PC-9 (cell line): ENCODE measurements around the gene WRAP73. TPM values are rescaled to one million over a fixed set of nuclear protein-coding genes. Genes with fewer than 3 reads are reported as not detected.

Experiments used
- BruUV-seq: library from RNA; stranded (reverse); fragments of 400-500 nt; replicated peaks from 2 replicates; lab custom pipeline; 2021; lab: Mats Ljungman, UMichigan
- CTCF ChIA-PET: fragments of 300-600 bp; sonication (Branson Sonifier 250); formaldehyde crosslinking; loops from one replicate; lab custom pipeline; 2022; ENCODE audit warnings: antibody characterized with exemption; lab: Charles Lee
- POLR2A ChIA-PET: fragments of 300-600 bp; sonication (Branson Sonifier 250); formaldehyde crosslinking; loops from one replicate; lab custom pipeline; 2022; ENCODE audit warnings: antibody characterized with exemption; ENCODE audit not compliant: unreplicated experiment; lab: Charles Lee
- DNase-seq, 2 experiments: peaks; one replicate each; pipeline versions ENCODE4 v3.0.0 to v3.0.0-alpha.2; 2015 to 2022; ENCODE audit warnings: mixed read lengths in 1 of 2
- H2AFZ ChIP-seq: fragments of 200-600 bp; sonication (generic); 2 replicates; pipeline ENCODE4 v1.8.1; 2017; ENCODE audit warnings: antibody characterized with exemption
- H3F3A ChIP-seq: fragments of 200-600 bp; sonication (generic); 2 replicates; pipeline ENCODE4 v1.8.1; 2017; ENCODE audit warnings: antibody characterized with exemption, mild to moderate bottlenecking, low read depth; ENCODE audit not compliant: insufficient read depth
- H3K27ac ChIP-seq: fragments of 200-600 bp; sonication (generic); 2 replicates; pipeline ENCODE4 v1.6.1; 2016; ENCODE audit warnings: mixed run types
- H3K27me3 ChIP-seq: fragments of 200-600 bp; sonication (generic); 2 replicates; pipeline ENCODE4 v1.6.1; 2016; ENCODE audit warnings: low read depth, mixed run types; ENCODE audit not compliant: insufficient read depth
- H3K36me3 ChIP-seq: fragments of 200-600 bp; sonication (generic); 2 replicates; pipeline ENCODE4 v1.6.1; 2016; ENCODE audit warnings: low read depth, mixed run types
- H3K4me1 ChIP-seq: fragments of 200-600 bp; sonication (generic); replicated peaks from 2 replicates; pipeline ENCODE4 v1.6.1; 2016; ENCODE audit warnings: mixed run types; ENCODE audit not compliant: insufficient read depth
- H3K4me2 ChIP-seq: fragments of 200-600 bp; sonication (generic); 2 replicates; pipeline ENCODE4 v1.6.1; 2017; ENCODE audit warnings: mixed run types
- H3K4me3 ChIP-seq: fragments of 200-600 bp; sonication (generic); 2 replicates; pipeline ENCODE4 v1.6.1; 2016; ENCODE audit warnings: mixed run types
- H3K79me2 ChIP-seq: fragments of 200-600 bp; sonication (generic); 2 replicates; pipeline ENCODE4 v1.6.1; 2017; ENCODE audit warnings: low read depth, mixed run types
- H3K9me2 ChIP-seq: fragments of 200-600 bp; sonication (generic); 2 replicates; pipeline ENCODE4 v1.8.1; 2017; ENCODE audit warnings: mild to moderate bottlenecking; ENCODE audit not compliant: insufficient read depth
- H3K9me3 ChIP-seq: fragments of 200-600 bp; sonication (generic); 2 replicates; pipeline ENCODE4 v1.8.1; 2016; ENCODE audit warnings: low read depth; ENCODE audit not compliant: insufficient read depth
- H4K20me1 ChIP-seq: fragments of 200-600 bp; sonication (generic); 2 replicates; pipeline ENCODE4 v1.8.1; 2017; ENCODE audit not compliant: insufficient read depth
- EZH2 ChIP-seq: fragments of 200-600 bp; sonication (generic); IDR thresholded peaks from 2 replicates; pipeline ENCODE4 v1.8.0; 2017; ENCODE audit warnings: antibody characterized with exemption, low read depth
- intact Hi-C: fragments of 100-400 bp; cut with micrococcal nuclease; formaldehyde crosslinking; loops from one replicate; pipeline ENCODE4 v1.10.0; 2022; ENCODE audit not compliant: unreplicated experiment
- total RNA-seq: library from RNA; stranded (reverse); gene quantifications from 2 replicates; pipeline ENCODE4 v1.2.3, GENCODE V29; 2021
- TF ChIP-seq, protein P1 (sequence below): fragments of 200-600 bp; sonication (generic); conservative IDR thresholded peaks from 2 replicates; pipeline ENCODE4 v1.6.1; 2017; ENCODE audit warnings: mixed run types, antibody characterized with exemption, mild to moderate bottlenecking, moderate library complexity

The WRAP73 gene
- total RNA-seq, 1 experiment from 2014 or later = 25.5 TPM

DNA sequence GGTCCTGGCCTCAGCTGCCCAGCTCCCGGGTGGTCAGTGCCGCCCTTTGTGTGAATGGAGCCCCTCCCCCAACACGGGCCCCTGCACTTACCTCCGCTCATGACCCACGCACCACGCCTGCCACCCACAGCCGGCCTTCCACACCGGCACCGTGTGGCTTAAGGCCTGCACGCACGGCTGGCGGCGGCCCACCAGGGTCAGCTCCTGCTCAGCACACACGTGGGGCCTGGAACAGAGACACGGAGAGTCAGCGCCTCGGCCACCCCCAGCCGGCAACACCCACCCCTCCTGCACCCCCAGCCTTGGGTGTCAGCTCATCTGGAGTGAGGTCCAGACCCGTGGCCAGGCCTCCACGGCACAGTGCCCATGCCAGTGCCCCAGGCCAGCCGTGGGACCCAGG lies 47.5 kb downstream of the WRAP73 start:
- Histone ChIP-seq H3K9me2 (no peaks in the 10 kb centered on the region), H2AFZ (no peak overlapping the region), H3K4me2 (no peak overlapping the region), H4K20me1 (0 out of 2 replicates have a peak, but pooled peaks cover 5% of the 10 kb centered on the region), H3K27me3 (no peaks in the 10 kb centered on the region), H3F3A (no peaks in the 10 kb centered on the region), H3K4me3 (no peak overlapping the region), H3K79me2 (peaks cover 7% of the 10 kb centered on the region; the same call in 1 of the 2 replicates), H3K27ac (no peak overlapping the region), H3K36me3 (no peaks in the 10 kb centered on the region), H3K9me3 (no peaks in the 10 kb centered on the region), H3K4me1 (peaks cover 14% of the 10 kb centered on the region)
- no peak for DNase-seq
- ChIA-PET POLR2A (no interaction called here), CTCF (no interaction called here)
- no peak for TF ChIP-seq EZH2
- TF ChIP-seq, protein P1, sequence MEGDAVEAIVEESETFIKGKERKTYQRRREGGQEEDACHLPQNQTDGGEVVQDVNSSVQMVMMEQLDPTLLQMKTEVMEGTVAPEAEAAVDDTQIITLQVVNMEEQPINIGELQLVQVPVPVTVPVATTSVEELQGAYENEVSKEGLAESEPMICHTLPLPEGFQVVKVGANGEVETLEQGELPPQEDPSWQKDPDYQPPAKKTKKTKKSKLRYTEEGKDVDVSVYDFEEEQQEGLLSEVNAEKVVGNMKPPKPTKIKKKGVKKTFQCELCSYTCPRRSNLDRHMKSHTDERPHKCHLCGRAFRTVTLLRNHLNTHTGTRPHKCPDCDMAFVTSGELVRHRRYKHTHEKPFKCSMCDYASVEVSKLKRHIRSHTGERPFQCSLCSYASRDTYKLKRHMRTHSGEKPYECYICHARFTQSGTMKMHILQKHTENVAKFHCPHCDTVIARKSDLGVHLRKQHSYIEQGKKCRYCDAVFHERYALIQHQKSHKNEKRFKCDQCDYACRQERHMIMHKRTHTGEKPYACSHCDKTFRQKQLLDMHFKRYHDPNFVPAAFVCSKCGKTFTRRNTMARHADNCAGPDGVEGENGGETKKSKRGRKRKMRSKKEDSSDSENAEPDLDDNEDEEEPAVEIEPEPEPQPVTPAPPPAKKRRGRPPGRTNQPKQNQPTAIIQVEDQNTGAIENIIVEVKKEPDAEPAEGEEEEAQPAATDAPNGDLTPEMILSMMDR = no peak
- no TSS peak for BruUV-seq
- intact Hi-C loops = no loop called here

DNA sequence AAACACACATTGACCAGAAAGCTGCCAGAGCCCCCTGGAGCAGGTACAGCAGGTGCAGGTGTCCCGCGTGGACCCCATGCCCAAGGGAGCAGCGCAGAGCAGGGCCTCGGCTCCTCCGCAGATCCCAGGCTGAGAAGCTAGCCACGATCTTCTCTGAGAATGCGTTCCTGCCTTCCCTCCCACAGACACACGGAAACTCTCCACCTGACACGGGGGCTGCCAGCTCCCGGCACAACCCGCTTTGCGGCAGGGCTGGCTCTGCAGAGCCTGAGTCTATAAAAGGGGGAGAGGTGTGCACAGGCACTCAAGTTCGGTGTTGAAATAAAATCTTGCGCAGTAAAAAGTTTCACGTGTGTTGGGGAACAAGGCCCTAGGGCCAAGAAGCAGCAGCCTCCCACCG lies 48.2 kb downstream of the WRAP73 start:
- H3K4me3 ChIP-seq = no peak overlapping the region
- H4K20me1 ChIP-seq = 0 out of 2 replicates have a peak, but pooled peaks cover 5% of the 10 kb centered on the region
- peaks cover 14% of the 10 kb centered on the region for H3K4me1 ChIP-seq
- no peaks in the 10 kb centered on the region for H3F3A ChIP-seq
- no peaks in the 10 kb centered on the region for H3K36me3 ChIP-seq
- DNase-seq = no peak
- H3K9me3 ChIP-seq = no peaks in the 10 kb centered on the region
- ChIA-PET POLR2A (no interaction called here), CTCF (no interaction called here)
- intact Hi-C loops = no loop called here
- H3K27me3 ChIP-seq = no peaks in the 10 kb centered on the region
- no peak overlapping the region for H2AFZ ChIP-seq
- H3K79me2 ChIP-seq = peaks cover 7% of the 10 kb centered on the region; the same call in 1 of the 2 replicates
- H3K27ac ChIP-seq = no peak overlapping the region
- TF ChIP-seq, protein P1 = no peak
- no peak for TF ChIP-seq EZH2
- no TSS peak for BruUV-seq
- no peak overlapping the region for H3K4me2 ChIP-seq
- no peaks in the 10 kb centered on the region for H3K9me2 ChIP-seq

DNA sequence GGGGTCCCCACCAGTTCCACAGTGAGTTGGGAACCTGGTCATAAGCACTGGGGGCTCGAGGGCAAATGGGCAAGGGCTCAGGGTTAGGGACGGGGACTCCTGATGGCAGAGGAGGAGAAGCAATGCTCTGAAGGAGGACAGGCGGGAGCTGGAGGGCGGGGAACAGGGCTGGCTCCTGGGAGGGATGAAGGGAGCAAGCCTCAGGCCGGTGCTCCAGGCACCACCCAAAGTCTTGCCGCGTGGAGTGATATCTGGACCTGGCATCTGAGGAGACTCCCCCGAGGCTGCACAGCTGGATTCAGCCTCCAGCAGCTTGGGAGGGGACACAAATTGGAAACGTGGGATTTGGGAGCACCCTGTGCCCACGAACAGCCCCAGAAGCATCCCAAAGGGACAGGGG lies 49.5 kb downstream of the WRAP73 start:
- H3K4me2 ChIP-seq = no peak overlapping the region
- intact Hi-C loops = no loop called here
- H3K79me2 ChIP-seq = peaks cover 7% of the 10 kb centered on the region; the same call in 1 of the 2 replicates
- no peaks in the 10 kb centered on the region for H3K9me2 ChIP-seq
- 0 out of 2 replicates have a peak, but pooled peaks cover 5% of the 10 kb centered on the region for H4K20me1 ChIP-seq
- no peaks in the 10 kb centered on the region for H3K9me3 ChIP-seq
- no peaks in the 10 kb centered on the region for H3F3A ChIP-seq
- CTCF ChIA-PET = no interaction called here
- peaks cover 13% of the 10 kb centered on the region for H3K4me1 ChIP-seq
- POLR2A ChIA-PET = no interaction called here
- no peak for TF ChIP-seq EZH2
- no peak overlapping the region for H2AFZ ChIP-seq
- BruUV-seq = no TSS peak
- DNase-seq = no peak
- H3K4me3 ChIP-seq = no peak overlapping the region
- no peak overlapping the region for H3K27ac ChIP-seq
- no peaks in the 10 kb centered on the region for H3K27me3 ChIP-seq
- no peaks in the 10 kb centered on the region for H3K36me3 ChIP-seq

DNA sequence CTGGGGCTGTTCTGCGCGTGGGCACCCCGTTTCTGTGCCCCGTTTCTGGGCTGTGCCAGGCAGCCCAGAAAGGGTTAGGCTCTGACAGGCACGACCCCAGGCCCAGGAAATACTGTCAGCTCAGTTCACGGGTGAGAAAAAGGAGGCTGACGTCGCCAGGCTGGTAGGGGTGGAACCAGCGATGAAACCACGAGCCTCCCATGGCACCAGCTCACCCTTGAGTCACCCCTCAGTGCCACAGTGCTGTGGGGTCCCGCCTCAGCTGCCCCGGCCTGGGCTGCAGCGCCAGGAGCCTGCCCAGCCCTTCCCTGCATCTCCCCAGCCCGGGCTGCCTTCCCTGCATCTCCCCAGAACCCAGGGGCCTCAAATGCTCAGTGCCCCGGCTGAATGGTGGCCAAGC lies 50.1 kb downstream of the WRAP73 start:
- Histone ChIP-seq H3K27ac (no peak overlapping the region), H3K27me3 (no peaks in the 10 kb centered on the region), H4K20me1 (0 out of 2 replicates have a peak, but pooled peaks cover 5% of the 10 kb centered on the region), H3K4me3 (no peak overlapping the region), H3K36me3 (no peaks in the 10 kb centered on the region), H3K9me3 (no peaks in the 10 kb centered on the region), H3K9me2 (no peaks in the 10 kb centered on the region), H3K4me1 (peaks cover 7% of the 10 kb centered on the region), H3K4me2 (no peak overlapping the region), H3F3A (no peaks in the 10 kb centered on the region), H2AFZ (no peak overlapping the region), H3K79me2 (peaks cover 2% of the 10 kb centered on the region; the same call in 1 of the 2 replicates)
- ChIA-PET CTCF (no interaction called here), POLR2A (no interaction called here)
- TF ChIP-seq, protein P1 = no peak
- TF ChIP-seq EZH2 = no peak
- DNase-seq = no peak
- no TSS peak for BruUV-seq
- intact Hi-C loops = no loop called here
